BJ (cell line): Measurements from ENCODE around the gene OR51T1. TPM values are rescaled to one million over a fixed set of nuclear protein-coding genes. Genes with fewer than 3 reads are reported as not detected.

Source experiments
- CTCF ChIA-PET: fragments of 350-600 bp; formaldehyde crosslinking; extraction: SDS; loops from one replicate; lab custom pipeline; 2021; ENCODE audit warnings: antibody characterized with exemption, inconsistent platforms; lab: Yijun Ruan, JAX
- POLR2A ChIA-PET: fragments of 300-600 bp; sonication (Branson Sonifier 250); formaldehyde crosslinking; extraction: SDS; loops from one replicate; lab custom pipeline; 2021; ENCODE audit warnings: antibody characterized with exemption; lab: Charles Lee
- DNase-seq: peaks from one replicate; pipeline ENCODE4 v3.0.0-alpha.2; 2011; ENCODE audit warnings: low read depth
- H3K27me3 ChIP-seq: 2 replicates; pipeline ENCODE4 v1.6.0; 2011; ENCODE audit warnings: low read length; ENCODE audit not compliant: control insufficient read depth, insufficient read depth
- H3K36me3 ChIP-seq: 2 replicates; pipeline ENCODE4 v1.5.1; 2011; ENCODE audit warnings: low read length; ENCODE audit not compliant: control insufficient read depth, insufficient read depth
- H3K4me3 ChIP-seq: 2 replicates; pipeline ENCODE4 v1.5.1; 2011; ENCODE audit warnings: low read depth, mild to moderate bottlenecking, control low read depth, low read length
- CTCF ChIP-seq: IDR thresholded peaks from 2 replicates; pipeline ENCODE4 v1.5.1; 2011; ENCODE audit warnings: low read depth, mild to moderate bottlenecking, control low read depth, inconsistent platforms, low read length, moderate library complexity; ENCODE audit not compliant: insufficient read depth
- polyA plus RNA-seq: library from polyadenylated mRNA; depleted of rRNA; stranded (reverse); fragments of >200 nt; gene quantifications from 2 replicates; pipeline ENCODE4 v1.2.3, GENCODE V29; 2011

The OR51T1 gene
- polyA plus RNA-seq, 1 experiment: not detected

- DNase-seq: no peak
- POLR2A ChIA-PET: no interaction called here
- H3K4me3 ChIP-seq: no peak overlapping the region
- CTCF ChIA-PET: no interaction called here
- no peaks in the 10 kb centered on the region for H3K36me3 ChIP-seq
- H3K27me3 ChIP-seq: no peaks in the 10 kb centered on the region
- no peak for TF ChIP-seq CTCF
Measured at GRCh38 chr11:4862447-4863236, 19.1 kb upstream of the OR51T1 start.

GRCh38 chr11:4863876-4864275, 17.8 kb upstream of the OR51T1 start:
- ChIA-PET POLR2A (no interaction called here), CTCF (no interaction called here)
- no peak for DNase-seq
- TF ChIP-seq CTCF: no peak
- Histone ChIP-seq H3K36me3 (no peaks in the 10 kb centered on the region), H3K27me3 (no peaks in the 10 kb centered on the region), H3K4me3 (no peak overlapping the region)

GRCh38 chr11:4865855-4866254, 15.8 kb upstream of the OR51T1 start:
- H3K4me3 ChIP-seq: no peak overlapping the region
- CTCF ChIA-PET: interaction anchor here (1.3 kb wide), 1 partner anchor 228 kb away, joined by 3 read pairs; the partner anchor contains the start of gene OR51D1
- POLR2A ChIA-PET: no interaction called here
- H3K36me3 ChIP-seq: no peaks in the 10 kb centered on the region
- no peak for TF ChIP-seq CTCF
- no peak for DNase-seq
- no peaks in the 10 kb centered on the region for H3K27me3 ChIP-seq

GRCh38 chr11:4881188-4881587, 512 bp upstream of the OR51T1 start:
- CTCF ChIA-PET: no interaction called here

GRCh38 chr11:4882543-4882942, 843 bp downstream of the OR51T1 start:
- no peak for TF ChIP-seq CTCF
- no peaks in the 10 kb centered on the region for H3K36me3 ChIP-seq
- CTCF ChIA-PET: no interaction called here
- POLR2A ChIA-PET: no interaction called here
- no peak overlapping the region for H3K4me3 ChIP-seq
- H3K27me3 ChIP-seq: no peaks in the 10 kb centered on the region
- no peak for DNase-seq

More at GRCh38 chr11:4881188-4881587, 512 bp upstream of the OR51T1 start:
- no peak for DNase-seq
- Histone ChIP-seq H3K4me3 (no peak overlapping the region), H3K36me3 (no peaks in the 10 kb centered on the region), H3K27me3 (no peaks in the 10 kb centered on the region)
- POLR2A ChIA-PET: no interaction called here
- no peak for TF ChIP-seq CTCF
